Fibroblast of the aortic adventitia (primary cell): ENCODE measurements around the gene AQP5. TPM values are rescaled to one million over a fixed set of nuclear protein-coding genes. Genes with fewer than 3 reads are reported as not detected.

Experiments used
- DNase-seq: peaks from one replicate; pipeline ENCODE4 v3.0.0-alpha.2; 2010; ENCODE audit warnings: low read depth
- H3K4me3 ChIP-seq: 2 replicates; pipeline ENCODE4 v1.5.1; 2011; ENCODE audit warnings: low read depth, mild to moderate bottlenecking, control low read depth, low read length, moderate library complexity
- total RNA-seq: library from RNA; depleted of rRNA; stranded (reverse); fragments of >200 nt; gene quantifications from 2 replicates; pipeline ENCODE4 v1.2.3, GENCODE V29; 2012; ENCODE audit warnings: low replicate concordance
- TF ChIP-seq, protein P1 (sequence below): IDR thresholded peaks from 2 replicates; pipeline ENCODE4 v1.5.1; 2011; ENCODE audit warnings: mild to moderate bottlenecking, low read length, control low read depth, inconsistent platforms; ENCODE audit not compliant: insufficient read depth

AQP5 gene
- 0.72 and 2.4 TPM in 2 replicates for total RNA-seq

DNA sequence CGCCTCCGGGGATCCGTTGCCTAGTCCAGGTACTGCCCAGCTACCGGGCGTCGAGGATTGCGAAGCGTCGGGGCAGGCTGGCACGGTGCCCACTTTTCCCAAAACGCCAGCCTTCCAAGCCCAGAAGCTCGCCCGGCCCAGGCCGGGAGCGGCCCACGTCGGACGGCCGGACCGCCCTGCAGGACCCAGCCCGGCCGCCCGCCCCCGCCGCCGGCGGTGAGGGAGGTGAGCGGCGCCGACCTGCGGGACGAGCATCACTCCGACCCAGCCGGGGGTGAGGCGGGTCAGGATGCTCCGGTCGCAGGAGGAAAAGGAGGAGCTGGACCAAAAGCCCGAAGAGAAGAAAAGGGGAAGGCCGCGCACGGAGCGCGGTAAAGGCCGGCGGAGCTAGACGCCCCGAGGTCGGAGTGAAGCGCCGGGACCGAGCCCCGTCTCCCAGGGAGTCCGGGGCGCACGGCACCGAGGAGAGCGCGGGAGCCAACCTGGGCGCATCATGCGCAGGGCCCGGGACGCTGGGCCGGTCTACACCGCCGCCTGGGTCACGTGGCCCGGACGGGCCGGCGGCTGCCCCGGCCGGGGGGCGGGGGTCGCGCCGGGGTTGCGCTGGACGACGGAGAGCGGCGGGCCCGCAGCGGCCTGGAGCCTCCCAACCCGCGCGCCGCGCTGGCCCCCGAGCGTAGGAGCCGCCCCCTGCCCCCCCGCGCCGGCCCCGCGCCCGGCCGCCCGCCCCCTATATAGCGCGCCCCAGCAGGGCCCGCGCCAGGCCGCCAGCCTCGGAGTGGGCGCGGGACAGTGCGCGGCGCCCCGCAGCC, at the start of gene AQP5:
Gene AQP5, plus strand, starts transcription at position 762 of the 812 bp plus-strand sequence. CDS start 146 bp downstream, outside the sequence.
- no peak for DNase-seq

DNA sequence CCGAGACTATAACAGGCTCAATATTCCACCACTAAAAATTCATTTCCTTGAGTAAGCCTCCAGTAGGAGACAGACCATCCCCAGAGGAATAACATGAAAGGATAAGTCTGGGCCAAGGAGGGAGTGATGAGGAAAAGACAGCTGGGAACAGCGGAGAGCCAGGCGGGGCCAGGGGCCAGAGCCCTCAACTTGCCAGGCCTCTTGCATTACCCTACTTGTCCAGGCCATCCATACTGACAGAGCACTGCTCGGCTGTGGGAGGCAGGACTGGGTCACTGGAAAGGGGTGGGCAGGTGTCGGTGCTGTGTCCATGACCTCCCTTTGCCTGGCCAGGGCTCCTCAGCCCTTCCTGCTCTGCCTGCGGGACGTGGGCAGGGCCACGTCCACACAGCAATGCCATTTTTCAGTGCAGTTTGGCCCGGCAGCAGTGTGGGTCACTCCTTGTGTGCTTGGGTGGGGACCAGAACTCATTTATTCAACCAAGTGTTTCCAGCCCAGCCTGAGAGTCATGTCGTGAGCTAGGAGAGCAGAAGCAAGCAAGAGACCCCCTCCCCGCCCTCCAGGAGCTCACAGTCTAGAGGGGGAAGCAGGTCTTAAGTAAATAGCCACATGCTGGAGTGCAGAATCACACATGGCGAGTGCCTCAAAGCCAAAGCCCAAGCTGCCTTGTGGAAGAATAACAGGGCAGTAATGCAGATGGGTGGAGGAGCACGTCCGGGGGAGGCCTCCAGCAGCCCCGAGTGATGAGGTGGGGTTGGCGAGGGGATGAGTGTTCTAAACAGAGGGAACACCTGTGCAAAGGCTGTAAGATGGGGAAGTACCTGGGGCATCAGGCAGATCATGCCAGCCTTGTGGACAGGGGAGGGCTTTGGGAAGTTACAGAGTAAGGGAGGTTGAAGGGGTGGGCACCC, 49.1 kb upstream of the AQP5 start:
- peak; percentile 32 for DNase-seq
- H3K4me3 ChIP-seq, result no peak overlapping the region
- TF ChIP-seq, protein P1, sequence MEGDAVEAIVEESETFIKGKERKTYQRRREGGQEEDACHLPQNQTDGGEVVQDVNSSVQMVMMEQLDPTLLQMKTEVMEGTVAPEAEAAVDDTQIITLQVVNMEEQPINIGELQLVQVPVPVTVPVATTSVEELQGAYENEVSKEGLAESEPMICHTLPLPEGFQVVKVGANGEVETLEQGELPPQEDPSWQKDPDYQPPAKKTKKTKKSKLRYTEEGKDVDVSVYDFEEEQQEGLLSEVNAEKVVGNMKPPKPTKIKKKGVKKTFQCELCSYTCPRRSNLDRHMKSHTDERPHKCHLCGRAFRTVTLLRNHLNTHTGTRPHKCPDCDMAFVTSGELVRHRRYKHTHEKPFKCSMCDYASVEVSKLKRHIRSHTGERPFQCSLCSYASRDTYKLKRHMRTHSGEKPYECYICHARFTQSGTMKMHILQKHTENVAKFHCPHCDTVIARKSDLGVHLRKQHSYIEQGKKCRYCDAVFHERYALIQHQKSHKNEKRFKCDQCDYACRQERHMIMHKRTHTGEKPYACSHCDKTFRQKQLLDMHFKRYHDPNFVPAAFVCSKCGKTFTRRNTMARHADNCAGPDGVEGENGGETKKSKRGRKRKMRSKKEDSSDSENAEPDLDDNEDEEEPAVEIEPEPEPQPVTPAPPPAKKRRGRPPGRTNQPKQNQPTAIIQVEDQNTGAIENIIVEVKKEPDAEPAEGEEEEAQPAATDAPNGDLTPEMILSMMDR, result no peak

More for the DNA sequence above, at the start of gene AQP5:
- TF ChIP-seq, protein P1, result no peak
- H3K4me3 ChIP-seq, result peak within 1 kb of the TSS; percentile 35

DNA sequence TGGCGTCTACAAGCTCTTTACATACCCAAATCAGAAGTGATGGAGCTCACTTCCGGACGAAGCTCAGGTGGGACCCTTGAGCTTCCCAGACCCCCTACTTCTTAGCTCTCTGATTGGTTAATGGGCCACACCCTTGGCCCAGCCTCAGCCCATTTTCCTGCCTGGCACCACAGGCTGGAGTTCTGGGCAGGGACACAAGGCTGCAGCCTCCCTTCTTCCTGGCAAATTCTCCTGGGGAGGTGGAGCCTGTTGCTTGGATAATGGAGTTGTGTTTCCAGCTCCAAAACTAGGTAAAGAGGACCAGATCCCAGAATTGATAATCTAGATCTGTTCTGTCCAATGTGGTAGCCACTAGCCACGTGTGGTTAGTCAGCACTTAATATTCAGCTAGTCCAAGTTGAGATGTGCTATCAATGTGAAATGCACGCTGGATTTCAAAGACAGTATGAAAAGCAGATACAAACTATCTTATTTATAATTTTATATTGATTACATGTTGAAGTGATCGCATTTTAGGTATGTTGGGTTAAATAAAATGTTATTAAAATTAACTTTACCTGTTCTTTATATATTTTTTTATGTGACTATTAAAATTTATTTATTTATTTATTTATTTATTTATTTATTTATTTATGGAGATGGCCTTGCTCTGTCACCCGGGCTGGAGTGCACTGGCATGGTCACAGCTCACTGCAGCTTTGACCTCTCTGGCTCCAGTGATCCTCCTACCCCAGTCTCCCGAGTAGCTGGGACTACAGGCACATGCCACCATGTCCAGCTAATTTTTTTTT, 45.3 kb upstream of the AQP5 start:
- no peak for DNase-seq
- TF ChIP-seq, protein P1, result no peak
- H3K4me3 ChIP-seq, result no peak overlapping the region

DNA sequence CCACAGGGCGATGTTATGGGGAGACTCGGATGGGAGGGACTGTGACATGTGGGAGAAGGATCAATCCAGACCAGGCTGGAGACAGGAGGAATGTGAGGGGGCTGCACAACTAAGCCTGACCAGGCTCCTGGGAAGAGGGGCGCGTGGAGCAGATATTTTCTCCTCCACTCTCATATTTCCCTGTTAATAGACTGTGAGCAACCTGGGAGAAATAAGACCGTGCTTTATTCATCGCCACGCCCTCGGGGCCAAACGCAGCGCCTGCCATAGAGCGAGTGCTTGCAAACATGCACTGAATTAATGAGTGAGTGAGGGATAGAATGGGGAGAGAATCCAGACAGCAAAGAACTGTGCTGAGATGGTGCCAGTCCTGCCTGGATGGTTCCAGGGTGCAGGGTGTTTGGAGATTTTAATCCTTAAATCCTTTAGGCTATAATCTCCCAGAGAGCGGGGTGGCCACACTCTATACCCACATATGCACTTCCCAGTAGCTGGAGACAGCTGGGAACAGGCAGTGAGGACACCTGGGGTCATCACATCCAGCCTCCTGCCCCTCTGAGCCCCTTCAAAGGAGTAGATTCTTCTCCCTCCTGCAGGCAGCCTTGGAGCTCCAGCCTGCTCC, 44.4 kb upstream of the AQP5 start:
- no peak for DNase-seq
- H3K4me3 ChIP-seq, result no peak overlapping the region
- TF ChIP-seq, protein P1, result no peak

DNA sequence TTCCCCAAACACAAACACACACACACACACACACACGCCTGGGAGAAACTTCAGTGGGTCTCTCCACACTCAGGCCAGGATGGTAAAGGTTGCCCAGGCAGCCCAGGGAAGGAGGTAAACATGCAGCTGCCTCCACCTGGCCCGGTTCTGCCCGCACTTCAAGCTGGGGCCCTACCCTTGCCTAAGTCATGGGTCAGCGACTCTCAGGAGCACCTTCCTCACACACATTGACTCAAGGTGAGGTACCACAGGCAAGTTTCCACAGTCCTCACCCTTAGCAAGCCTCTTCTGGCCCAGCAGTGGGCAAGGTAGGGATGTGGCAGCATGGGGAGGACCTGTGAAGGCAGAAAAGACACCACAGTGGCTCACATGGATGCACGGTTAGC, 43.9 kb upstream of the AQP5 start:
- DNase-seq, result no peak
- TF ChIP-seq, protein P1, result no peak
- no peak overlapping the region for H3K4me3 ChIP-seq
